ENCODE results near the gene CNTNAP2.

DNA sequence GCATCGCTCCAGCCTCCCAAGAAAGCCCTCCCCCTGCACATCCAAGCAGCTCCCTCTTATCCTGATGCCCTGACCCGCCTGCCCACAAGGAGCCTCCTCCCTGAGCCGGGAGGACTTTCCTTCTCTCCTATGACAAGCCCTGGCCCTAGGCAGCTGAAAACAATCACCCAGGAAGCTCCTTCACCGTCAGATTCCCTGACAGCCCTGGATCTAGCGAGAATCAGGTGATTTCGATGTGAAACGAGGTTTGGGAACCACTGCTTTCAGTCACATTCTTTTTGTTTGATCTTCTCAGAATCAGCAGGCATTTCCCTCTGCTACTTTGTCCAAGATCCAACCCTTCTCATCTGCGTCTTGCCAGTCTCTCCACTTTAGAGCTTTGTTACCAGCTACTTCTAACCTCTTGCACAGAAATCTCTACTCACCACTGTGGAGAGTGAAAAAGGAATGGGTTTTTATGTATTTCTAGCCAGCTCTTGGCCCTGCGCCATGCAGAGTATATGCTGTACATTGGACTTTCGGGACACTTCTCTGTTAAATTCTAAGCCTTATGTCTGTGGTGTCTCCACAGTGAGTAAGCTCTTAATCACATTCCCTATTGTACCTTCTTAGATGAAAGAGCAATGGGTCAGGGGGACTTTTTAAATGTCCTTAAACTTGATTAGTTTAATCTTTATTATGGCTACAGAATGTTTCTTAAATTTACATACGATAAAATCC, 2220.8 kb downstream of the CNTNAP2 start:
- TF ChIP-seq, protein P1, sequence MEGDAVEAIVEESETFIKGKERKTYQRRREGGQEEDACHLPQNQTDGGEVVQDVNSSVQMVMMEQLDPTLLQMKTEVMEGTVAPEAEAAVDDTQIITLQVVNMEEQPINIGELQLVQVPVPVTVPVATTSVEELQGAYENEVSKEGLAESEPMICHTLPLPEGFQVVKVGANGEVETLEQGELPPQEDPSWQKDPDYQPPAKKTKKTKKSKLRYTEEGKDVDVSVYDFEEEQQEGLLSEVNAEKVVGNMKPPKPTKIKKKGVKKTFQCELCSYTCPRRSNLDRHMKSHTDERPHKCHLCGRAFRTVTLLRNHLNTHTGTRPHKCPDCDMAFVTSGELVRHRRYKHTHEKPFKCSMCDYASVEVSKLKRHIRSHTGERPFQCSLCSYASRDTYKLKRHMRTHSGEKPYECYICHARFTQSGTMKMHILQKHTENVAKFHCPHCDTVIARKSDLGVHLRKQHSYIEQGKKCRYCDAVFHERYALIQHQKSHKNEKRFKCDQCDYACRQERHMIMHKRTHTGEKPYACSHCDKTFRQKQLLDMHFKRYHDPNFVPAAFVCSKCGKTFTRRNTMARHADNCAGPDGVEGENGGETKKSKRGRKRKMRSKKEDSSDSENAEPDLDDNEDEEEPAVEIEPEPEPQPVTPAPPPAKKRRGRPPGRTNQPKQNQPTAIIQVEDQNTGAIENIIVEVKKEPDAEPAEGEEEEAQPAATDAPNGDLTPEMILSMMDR (IDR thresholded peaks at IDR 0.05) = no peak
- TF ChIP-seq POLR2A (IDR thresholded peaks at IDR 0.05) = no peak

All from uterus (tissue), 2 donors.